ENCODE results near the gene ZKSCAN4.

GRCh38 chr6:28267695-28268059, 15.6 kb upstream of the ZKSCAN4 start:
- no peak for TF ChIP-seq CTCF (optimal IDR thresholded peaks at IDR 0.05 in 1 of 3, IDR thresholded peaks at IDR 0.05 in 1 of 3, conservative IDR thresholded peaks at IDR 0.05 in 1 of 3; ENCODE audit: extremely low read depth in 1 of 3, insufficient read depth in 2 of 3, low read length in 3 of 3)
- no peak for TF ChIP-seq EZH2 (IDR thresholded peaks at IDR 0.05; ENCODE audit: low read length)

All from keratinocyte (primary cell).